PC-9 (cell line): ENCODE data around the gene MBD5. TPM values are rescaled to one million over a fixed set of nuclear protein-coding genes. Genes with fewer than 3 reads are reported as not detected.

Experiments used
- BruUV-seq: library from RNA; stranded (reverse); fragments of 400-500 nt; replicated peaks from 2 replicates; lab custom pipeline; 2021; lab: Mats Ljungman, UMichigan
- CTCF ChIA-PET: fragments of 300-600 bp; sonication (Branson Sonifier 250); formaldehyde crosslinking; loops from one replicate; lab custom pipeline; 2022; ENCODE audit warnings: antibody characterized with exemption; lab: Charles Lee
- POLR2A ChIA-PET: fragments of 300-600 bp; sonication (Branson Sonifier 250); formaldehyde crosslinking; loops from one replicate; lab custom pipeline; 2022; ENCODE audit warnings: antibody characterized with exemption; ENCODE audit not compliant: unreplicated experiment; lab: Charles Lee
- DNase-seq, 2 experiments: peaks; one replicate each; pipeline versions ENCODE4 v3.0.0 to v3.0.0-alpha.2; 2015 to 2022; ENCODE audit warnings: mixed read lengths in 1 of 2
- H2AFZ ChIP-seq: fragments of 200-600 bp; sonication (generic); 2 replicates; pipeline ENCODE4 v1.8.1; 2017; ENCODE audit warnings: antibody characterized with exemption
- H3F3A ChIP-seq: fragments of 200-600 bp; sonication (generic); 2 replicates; pipeline ENCODE4 v1.8.1; 2017; ENCODE audit warnings: antibody characterized with exemption, mild to moderate bottlenecking, low read depth; ENCODE audit not compliant: insufficient read depth
- H3K27ac ChIP-seq: fragments of 200-600 bp; sonication (generic); 2 replicates; pipeline ENCODE4 v1.6.1; 2016; ENCODE audit warnings: mixed run types
- H3K27me3 ChIP-seq: fragments of 200-600 bp; sonication (generic); 2 replicates; pipeline ENCODE4 v1.6.1; 2016; ENCODE audit warnings: low read depth, mixed run types; ENCODE audit not compliant: insufficient read depth
- H3K36me3 ChIP-seq: fragments of 200-600 bp; sonication (generic); 2 replicates; pipeline ENCODE4 v1.6.1; 2016; ENCODE audit warnings: low read depth, mixed run types
- H3K4me1 ChIP-seq: fragments of 200-600 bp; sonication (generic); replicated peaks from 2 replicates; pipeline ENCODE4 v1.6.1; 2016; ENCODE audit warnings: mixed run types; ENCODE audit not compliant: insufficient read depth
- H3K4me2 ChIP-seq: fragments of 200-600 bp; sonication (generic); 2 replicates; pipeline ENCODE4 v1.6.1; 2017; ENCODE audit warnings: mixed run types
- H3K4me3 ChIP-seq: fragments of 200-600 bp; sonication (generic); 2 replicates; pipeline ENCODE4 v1.6.1; 2016; ENCODE audit warnings: mixed run types
- H3K79me2 ChIP-seq: fragments of 200-600 bp; sonication (generic); 2 replicates; pipeline ENCODE4 v1.6.1; 2017; ENCODE audit warnings: low read depth, mixed run types
- H3K9me2 ChIP-seq: fragments of 200-600 bp; sonication (generic); 2 replicates; pipeline ENCODE4 v1.8.1; 2017; ENCODE audit warnings: mild to moderate bottlenecking; ENCODE audit not compliant: insufficient read depth
- H3K9me3 ChIP-seq: fragments of 200-600 bp; sonication (generic); 2 replicates; pipeline ENCODE4 v1.8.1; 2016; ENCODE audit warnings: low read depth; ENCODE audit not compliant: insufficient read depth
- H4K20me1 ChIP-seq: fragments of 200-600 bp; sonication (generic); 2 replicates; pipeline ENCODE4 v1.8.1; 2017; ENCODE audit not compliant: insufficient read depth
- EZH2 ChIP-seq: fragments of 200-600 bp; sonication (generic); IDR thresholded peaks from 2 replicates; pipeline ENCODE4 v1.8.0; 2017; ENCODE audit warnings: antibody characterized with exemption, low read depth
- intact Hi-C: fragments of 100-400 bp; cut with micrococcal nuclease; formaldehyde crosslinking; loops from one replicate; pipeline ENCODE4 v1.10.0; 2022; ENCODE audit not compliant: unreplicated experiment
- total RNA-seq: library from RNA; stranded (reverse); gene quantifications from 2 replicates; pipeline ENCODE4 v1.2.3, GENCODE V29; 2021
- TF ChIP-seq, protein P1 (sequence below): fragments of 200-600 bp; sonication (generic); conservative IDR thresholded peaks from 2 replicates; pipeline ENCODE4 v1.6.1; 2017; ENCODE audit warnings: mixed run types, antibody characterized with exemption, mild to moderate bottlenecking, moderate library complexity

The MBD5 gene
- total RNA-seq, 1 experiment from 2014 or later, result 46.5 TPM

DNA sequence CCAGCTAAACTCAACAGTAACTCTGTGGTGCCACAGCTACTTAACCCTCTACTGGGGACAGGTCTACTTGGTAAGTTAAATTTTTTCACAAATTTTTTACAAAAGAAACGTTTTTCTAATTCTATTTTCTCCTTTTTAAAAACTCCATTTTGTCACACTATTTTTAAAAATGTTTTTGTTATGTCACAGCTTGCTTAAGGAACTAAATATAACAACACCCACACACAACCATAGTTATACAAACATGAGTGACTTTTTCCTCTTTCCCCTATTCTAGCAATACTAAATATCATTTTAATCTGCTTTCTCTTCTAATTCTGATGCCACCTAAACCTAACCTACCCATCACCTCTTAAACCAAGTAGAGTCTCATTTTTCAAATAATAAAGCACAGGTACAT, 463.2 kb downstream of the MBD5 start:
- ChIA-PET POLR2A (no interaction called here), CTCF (no interaction called here)
- Histone ChIP-seq H3K9me3 (no peaks in the 10 kb centered on the region), H3K79me2 (no peaks in the 10 kb centered on the region), H3K4me3 (no peak overlapping the region), H4K20me1 (no peaks in the 10 kb centered on the region), H3K27me3 (no peaks in the 10 kb centered on the region), H2AFZ (no peak overlapping the region), H3F3A (no peaks in the 10 kb centered on the region), H3K27ac (no peak overlapping the region), H3K4me2 (no peak overlapping the region), H3K4me1 (no peaks in the 10 kb centered on the region), H3K9me2 (no peaks in the 10 kb centered on the region), H3K36me3 (no peaks in the 10 kb centered on the region)
- BruUV-seq, result no TSS peak
- TF ChIP-seq, protein P1, sequence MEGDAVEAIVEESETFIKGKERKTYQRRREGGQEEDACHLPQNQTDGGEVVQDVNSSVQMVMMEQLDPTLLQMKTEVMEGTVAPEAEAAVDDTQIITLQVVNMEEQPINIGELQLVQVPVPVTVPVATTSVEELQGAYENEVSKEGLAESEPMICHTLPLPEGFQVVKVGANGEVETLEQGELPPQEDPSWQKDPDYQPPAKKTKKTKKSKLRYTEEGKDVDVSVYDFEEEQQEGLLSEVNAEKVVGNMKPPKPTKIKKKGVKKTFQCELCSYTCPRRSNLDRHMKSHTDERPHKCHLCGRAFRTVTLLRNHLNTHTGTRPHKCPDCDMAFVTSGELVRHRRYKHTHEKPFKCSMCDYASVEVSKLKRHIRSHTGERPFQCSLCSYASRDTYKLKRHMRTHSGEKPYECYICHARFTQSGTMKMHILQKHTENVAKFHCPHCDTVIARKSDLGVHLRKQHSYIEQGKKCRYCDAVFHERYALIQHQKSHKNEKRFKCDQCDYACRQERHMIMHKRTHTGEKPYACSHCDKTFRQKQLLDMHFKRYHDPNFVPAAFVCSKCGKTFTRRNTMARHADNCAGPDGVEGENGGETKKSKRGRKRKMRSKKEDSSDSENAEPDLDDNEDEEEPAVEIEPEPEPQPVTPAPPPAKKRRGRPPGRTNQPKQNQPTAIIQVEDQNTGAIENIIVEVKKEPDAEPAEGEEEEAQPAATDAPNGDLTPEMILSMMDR, result no peak
- TF ChIP-seq EZH2, result no peak
- intact Hi-C loops, result no loop called here
- no peak for DNase-seq

DNA sequence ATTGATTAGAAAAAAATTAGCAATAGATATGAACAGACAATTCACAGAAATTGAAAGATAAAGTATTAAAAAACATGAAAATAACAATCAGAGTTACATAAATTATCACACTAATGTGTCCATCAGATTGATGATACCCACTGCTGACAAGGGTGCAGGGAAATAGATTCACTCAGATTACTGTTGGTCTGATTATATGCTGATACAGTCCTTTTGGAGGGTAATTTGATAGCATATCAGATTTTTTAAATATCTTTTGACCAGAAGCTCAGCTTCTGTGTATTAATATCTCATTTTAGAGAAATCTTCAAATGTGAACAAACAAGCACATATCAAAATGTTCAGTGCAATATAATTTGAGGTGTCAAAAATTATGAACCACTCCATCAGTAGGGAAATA, 465.8 kb downstream of the MBD5 start:
- intact Hi-C loops, result no loop called here
- Histone ChIP-seq H3K9me3 (no peaks in the 10 kb centered on the region), H3K9me2 (no peaks in the 10 kb centered on the region), H4K20me1 (no peaks in the 10 kb centered on the region), H3K27me3 (no peaks in the 10 kb centered on the region), H3K36me3 (no peaks in the 10 kb centered on the region), H3K4me2 (no peak overlapping the region), H2AFZ (no peak overlapping the region), H3K27ac (no peak overlapping the region), H3K4me3 (no peak overlapping the region), H3K4me1 (no peaks in the 10 kb centered on the region), H3F3A (no peaks in the 10 kb centered on the region), H3K79me2 (no peaks in the 10 kb centered on the region)
- no peak for DNase-seq
- no TSS peak for BruUV-seq
- CTCF ChIA-PET, result no interaction called here
- no peak for TF ChIP-seq EZH2
- TF ChIP-seq, protein P1, result no peak
- POLR2A ChIA-PET, result interaction anchor here (0.5 kb wide), 1 partner anchor 583 kb away, joined by 3 read pairs; no protein-coding TSS in a partner anchor

DNA sequence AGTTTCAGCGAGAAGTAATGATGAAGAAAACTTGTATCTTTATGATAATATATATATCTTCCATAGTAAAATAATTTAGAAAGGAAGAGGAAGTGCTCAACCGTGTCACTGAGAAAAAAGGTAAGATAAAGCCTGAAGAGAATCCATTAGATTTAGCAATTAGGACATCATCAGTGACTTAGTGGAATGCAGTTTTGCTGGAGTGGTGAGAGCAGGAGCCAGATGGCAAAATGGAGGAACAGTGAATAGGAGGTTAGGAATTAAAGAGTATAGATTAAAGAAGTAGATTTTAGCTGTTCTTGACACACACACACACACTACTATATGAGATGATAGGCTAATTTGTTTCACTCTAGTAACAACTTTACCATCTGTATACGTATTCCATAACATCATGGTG, 466.5 kb downstream of the MBD5 start:
- no peak overlapping the region for H3K4me3 ChIP-seq
- ChIA-PET CTCF (no interaction called here), POLR2A (no interaction called here)
- H3K27me3 ChIP-seq, result no peaks in the 10 kb centered on the region
- no peaks in the 10 kb centered on the region for H3K9me3 ChIP-seq
- H3K79me2 ChIP-seq, result no peaks in the 10 kb centered on the region
- TF ChIP-seq, protein P1, result no peak
- TF ChIP-seq EZH2, result no peak
- H4K20me1 ChIP-seq, result no peaks in the 10 kb centered on the region
- H3F3A ChIP-seq, result no peaks in the 10 kb centered on the region
- no peaks in the 10 kb centered on the region for H3K36me3 ChIP-seq
- no peaks in the 10 kb centered on the region for H3K4me1 ChIP-seq
- H2AFZ ChIP-seq, result no peak overlapping the region
- H3K4me2 ChIP-seq, result no peak overlapping the region
- no TSS peak for BruUV-seq
- DNase-seq, result peak in 1 of 2 experiments; percentile 51
- no peak overlapping the region for H3K27ac ChIP-seq
- intact Hi-C loops, result no loop called here
- no peaks in the 10 kb centered on the region for H3K9me2 ChIP-seq
